ENCODE results near the gene SHROOM3.

DNA sequence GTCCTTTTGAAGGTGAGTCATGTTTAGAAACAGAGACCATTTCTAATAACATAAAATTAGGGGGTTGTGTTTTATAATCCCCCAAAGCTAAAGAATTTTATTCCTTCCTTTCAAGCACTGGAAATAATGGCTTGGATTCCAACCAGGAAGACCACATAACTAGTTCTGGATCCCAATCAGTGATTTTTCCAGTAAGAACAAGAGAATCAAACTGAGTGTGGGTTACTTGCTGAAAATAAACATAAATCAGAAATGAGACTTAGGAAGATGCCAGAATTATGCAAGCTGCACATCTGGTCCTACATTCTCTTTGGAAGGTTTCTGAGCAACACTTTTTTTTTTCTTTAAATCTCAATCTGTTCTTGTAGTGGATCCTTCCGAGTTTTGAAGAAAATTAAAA is 386.6 kb downstream of the SHROOM3 start:
- TF ChIP-seq RAD21 (IDR thresholded peaks at IDR 0.05; ENCODE audit: low read depth), result no peak
- no peak for TF ChIP-seq TAF1 (IDR thresholded peaks at IDR 0.05; ENCODE audit: low read depth)
- no peak for TF ChIP-seq EP300 (IDR thresholded peaks at IDR 0.05; ENCODE audit: borderline replicate concordance)
- TF ChIP-seq, protein P1, sequence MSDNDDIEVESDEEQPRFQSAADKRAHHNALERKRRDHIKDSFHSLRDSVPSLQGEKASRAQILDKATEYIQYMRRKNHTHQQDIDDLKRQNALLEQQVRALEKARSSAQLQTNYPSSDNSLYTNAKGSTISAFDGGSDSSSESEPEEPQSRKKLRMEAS (IDR thresholded peaks at IDR 0.05), result no peak
- no peak for TF ChIP-seq REST (IDR thresholded peaks at IDR 0.05; ENCODE audit: low read depth)
- TF ChIP-seq NFIC (IDR thresholded peaks at IDR 0.05), result no peak
- no peak for TF ChIP-seq YY1 (IDR thresholded peaks at IDR 0.05; ENCODE audit: low read depth)
- no peak for TF ChIP-seq TCF12 (IDR thresholded peaks at IDR 0.05; ENCODE audit: low read depth)
- no peak for TF ChIP-seq EGR1 (IDR thresholded peaks at IDR 0.05)

All from Ishikawa (cell line).